Ectodermal cell (in vitro differentiated cells): ENCODE measurements around the gene TSPAN17.

ENCODE experiments used
- H3K27ac ChIP-seq: 2 replicates; pipeline ENCODE4 v1.7.0; 2013; ENCODE audit warnings: mild to moderate bottlenecking, low read depth, low read length; ENCODE audit not compliant: insufficient read depth, poor library complexity, severe bottlenecking
- H3K27me3 ChIP-seq: 2 replicates; pipeline ENCODE4 v1.7.0; 2013; ENCODE audit warnings: mild to moderate bottlenecking, low read length; ENCODE audit not compliant: insufficient read depth, control insufficient read depth, poor library complexity, severe bottlenecking
- H3K36me3 ChIP-seq: one replicate; pipeline ENCODE4 v1.7.0; 2013; ENCODE audit warnings: low read length; ENCODE audit not compliant: control insufficient read depth, insufficient read depth
- H3K4me1 ChIP-seq: one replicate; pipeline ENCODE4 v1.7.0; 2013; ENCODE audit warnings: low read length; ENCODE audit not compliant: control insufficient read depth, insufficient read depth
- H3K4me3 ChIP-seq: 2 replicates; pipeline ENCODE4 v1.7.0; 2013; ENCODE audit warnings: low read depth, low read length, control low read depth; ENCODE audit not compliant: insufficient read depth
- H3K9me3 ChIP-seq: 2 replicates; pipeline ENCODE4 v1.7.0; 2013; ENCODE audit warnings: mild to moderate bottlenecking, low read length, moderate library complexity; ENCODE audit not compliant: control insufficient read depth
- WGBS, 2 experiments: methylation state at CpG; one replicate each; pipeline ENCODE4 v1.1.7; 2013; ENCODE audit warnings: missing lambda C conversion rate in 2 of 2; 5-methylcytosine and 5-hydroxymethylcytosine counted together

TSPAN17 gene

DNA sequence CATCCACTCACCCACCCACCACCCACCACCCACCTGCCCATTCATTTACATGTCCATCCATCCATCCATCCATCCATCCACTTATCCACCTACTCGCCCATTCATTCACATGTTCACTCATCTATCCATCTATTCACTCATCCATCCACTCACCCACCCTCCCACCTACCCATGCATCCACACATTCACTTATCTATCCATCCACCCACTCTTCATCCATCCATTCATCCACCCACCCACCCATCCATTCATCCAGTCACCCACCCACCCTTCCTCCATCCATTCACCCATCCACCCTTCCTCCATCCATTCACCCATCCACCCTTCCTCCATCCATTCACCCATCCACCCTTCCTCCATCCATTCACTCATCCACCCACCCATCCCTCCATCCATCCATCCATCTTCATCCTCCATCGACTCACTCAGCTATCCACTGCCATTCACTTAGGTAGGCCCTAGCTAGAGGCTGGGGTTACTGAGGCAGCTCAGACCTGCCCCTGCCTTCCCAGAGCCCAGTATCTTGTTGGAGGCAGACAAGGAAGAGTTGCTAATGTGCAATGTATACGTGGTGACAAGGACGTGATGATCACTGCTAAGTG, 12.7 kb downstream of the TSPAN17 start:
- Histone ChIP-seq H3K27ac (no peak overlapping the region), H3K9me3 (no peaks in the 10 kb centered on the region), H3K4me3 (no peak overlapping the region), H3K27me3 (no peaks in the 10 kb centered on the region), H3K36me3 (no peaks in the 10 kb centered on the region), H3K4me1 (peaks cover 7% of the 10 kb centered on the region)
- WGBS, 2 experiments: 71 to 80% methylated on average over 4 of the region's 4 CpGs

DNA sequence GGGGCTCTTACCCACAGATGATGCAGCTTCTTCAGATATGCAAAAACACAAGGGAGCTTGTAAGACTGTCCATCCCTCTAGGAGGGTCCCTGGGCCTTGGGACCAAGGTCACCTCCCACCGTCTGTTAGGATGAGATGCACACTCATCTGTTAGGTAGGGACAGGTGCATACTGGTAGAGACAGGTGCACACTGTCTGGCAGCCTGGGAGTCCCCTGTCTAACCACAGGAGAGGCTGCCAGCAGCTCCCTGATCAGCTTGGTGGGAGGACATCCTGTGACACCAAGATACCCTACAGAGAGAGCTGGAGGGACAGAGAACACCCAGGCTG, 13.2 kb downstream of the TSPAN17 start:
- Histone ChIP-seq H3K27me3 (no peaks in the 10 kb centered on the region), H3K9me3 (no peaks in the 10 kb centered on the region), H3K4me3 (no peak overlapping the region), H3K4me1 (peaks cover 7% of the 10 kb centered on the region), H3K27ac (no peak overlapping the region), H3K36me3 (no peaks in the 10 kb centered on the region)
- 23 to 32% methylated on average over 1 of the region's 1 CpG for WGBS, 2 experiments

DNA sequence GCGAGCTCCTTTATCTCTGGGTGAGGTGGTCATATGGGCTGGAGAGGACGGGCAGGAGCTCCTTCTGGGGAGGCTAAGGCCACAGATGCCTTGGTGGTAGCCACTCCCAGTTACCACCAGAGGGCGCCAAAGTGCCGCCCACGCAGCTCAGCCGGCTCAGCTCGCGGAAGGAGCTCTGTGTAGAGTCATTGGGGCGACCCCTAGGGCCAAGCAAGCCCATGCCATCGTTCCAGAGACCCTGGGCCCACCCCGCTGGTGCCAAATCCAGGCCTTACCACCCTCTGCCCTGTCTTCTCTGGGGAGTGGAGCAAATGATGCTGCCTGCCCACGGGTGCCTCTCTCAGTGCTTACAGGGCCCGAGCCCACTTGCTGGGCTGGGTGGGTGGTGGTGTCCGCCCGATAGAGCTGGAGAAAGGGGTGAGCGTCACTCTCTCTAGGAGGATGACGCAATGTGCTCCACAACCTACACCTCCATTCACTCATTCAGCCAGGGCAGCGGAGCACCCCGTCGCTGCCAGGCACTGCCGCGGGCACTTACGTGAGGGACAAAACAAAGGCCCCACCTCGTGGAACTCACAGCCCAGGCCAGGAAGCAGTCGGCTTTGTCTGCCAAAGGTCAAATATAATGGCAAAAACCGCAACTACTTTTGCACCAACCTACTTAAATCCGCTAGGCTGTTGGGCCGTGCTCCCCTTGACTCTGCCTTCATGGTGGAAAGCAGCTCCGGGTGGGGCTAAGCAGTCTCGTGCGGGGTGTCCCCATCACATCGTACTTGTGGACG, 13.8 kb downstream of the TSPAN17 start:
- WGBS, 2 experiments: 62 to 63% methylated on average over 33 of the region's 33 CpGs
- peaks cover 7% of the 10 kb centered on the region for H3K4me1 ChIP-seq
- H3K27ac ChIP-seq: no peak overlapping the region
- H3K9me3 ChIP-seq: no peaks in the 10 kb centered on the region
- no peak overlapping the region for H3K4me3 ChIP-seq
- no peaks in the 10 kb centered on the region for H3K36me3 ChIP-seq
- H3K27me3 ChIP-seq: no peaks in the 10 kb centered on the region

DNA sequence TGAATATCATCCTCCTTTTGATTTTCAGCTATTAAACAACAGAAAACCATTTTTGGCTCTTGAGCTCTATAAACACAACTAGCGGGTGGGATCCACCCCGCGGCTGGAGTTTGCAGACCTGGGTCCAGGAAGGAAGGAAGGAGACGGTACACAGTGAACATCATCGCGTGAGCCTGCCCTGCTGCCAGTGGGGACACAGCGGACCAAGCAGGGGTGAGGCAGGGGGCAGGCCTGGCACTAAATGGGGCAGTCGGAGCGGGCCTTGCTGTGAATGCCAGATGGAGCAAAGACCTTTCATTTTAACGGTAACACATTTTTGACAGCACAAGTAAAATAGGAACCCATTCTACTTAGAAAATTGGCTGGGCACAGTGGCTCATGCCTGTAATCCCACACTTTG, 14.4 kb downstream of the TSPAN17 start:
- WGBS, 2 experiments: 92 to 95% methylated on average over 10 of the region's 10 CpGs
- no peaks in the 10 kb centered on the region for H3K36me3 ChIP-seq
- H3K27me3 ChIP-seq: no peaks in the 10 kb centered on the region
- no peak overlapping the region for H3K4me3 ChIP-seq
- no peak overlapping the region for H3K27ac ChIP-seq
- no peaks in the 10 kb centered on the region for H3K9me3 ChIP-seq
- H3K4me1 ChIP-seq: peaks cover 7% of the 10 kb centered on the region

DNA sequence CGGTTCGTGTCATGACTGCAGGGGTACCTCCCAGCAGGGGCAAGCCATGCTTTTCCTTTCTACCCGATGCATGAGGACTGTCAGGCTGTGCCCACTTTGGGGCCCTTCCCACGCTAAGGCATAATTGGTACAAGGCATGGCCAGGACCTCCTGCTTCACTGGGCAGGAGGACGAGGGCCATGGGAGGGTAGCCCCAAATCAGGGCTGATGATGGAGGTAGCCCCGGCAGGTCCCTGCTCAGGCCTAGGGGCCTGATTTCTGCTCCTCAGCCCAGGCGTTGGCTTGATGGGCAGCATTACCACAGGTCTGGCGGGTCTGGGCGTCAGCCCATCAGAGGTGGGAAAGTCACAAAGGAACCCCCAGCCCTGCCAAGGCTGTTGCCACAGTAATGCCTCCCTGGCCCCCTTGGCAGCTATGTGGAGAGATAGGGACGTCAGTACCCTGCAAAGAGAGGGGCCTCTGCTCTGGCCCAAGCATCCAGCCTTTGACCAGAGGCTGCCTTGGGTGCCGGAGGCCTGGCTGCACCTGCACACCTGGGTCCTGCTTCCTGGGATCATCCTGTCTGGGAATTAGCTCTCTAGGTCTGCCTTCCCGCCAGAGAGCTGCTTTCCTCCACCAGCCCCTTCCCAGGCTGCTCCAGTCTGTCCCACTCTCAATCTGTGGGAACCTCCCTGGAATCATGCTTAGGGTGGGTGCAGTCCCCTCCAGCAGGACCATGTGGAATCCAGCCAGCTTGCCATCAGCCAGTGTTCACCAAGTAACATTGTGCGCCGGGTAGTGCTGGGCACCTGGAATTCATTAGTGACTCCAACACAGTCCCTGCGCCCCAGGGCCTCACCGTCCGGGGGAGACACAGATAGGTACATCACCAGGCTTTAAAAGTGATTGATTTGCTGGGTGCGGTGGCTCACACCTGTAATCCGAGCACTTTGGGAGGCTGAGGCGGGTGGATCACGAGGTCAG, 15.4 kb downstream of the TSPAN17 start:
- H3K4me1 ChIP-seq: peaks cover 7% of the 10 kb centered on the region
- H3K36me3 ChIP-seq: no peaks in the 10 kb centered on the region
- 92 to 93% methylated on average over 21 of the region's 21 CpGs for WGBS, 2 experiments

DNA sequence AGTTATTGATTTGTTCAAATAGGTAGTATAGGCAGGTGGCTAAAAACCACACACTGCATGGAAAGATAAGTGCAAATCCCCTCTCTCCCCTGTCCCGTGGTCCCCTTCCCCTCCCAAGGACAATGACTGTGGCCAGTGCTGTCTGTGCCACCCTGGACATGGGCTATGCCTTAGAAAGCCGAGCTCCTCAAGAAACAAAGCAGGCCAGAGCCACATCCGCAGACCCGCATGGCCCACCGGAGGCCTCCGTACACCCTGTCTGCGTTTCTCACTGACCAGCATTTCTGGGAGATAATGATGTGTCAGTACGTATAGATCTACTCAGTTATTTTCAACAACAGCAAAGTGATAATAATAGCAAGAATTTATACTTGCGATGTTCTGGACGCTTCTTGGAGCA, 16.3 kb downstream of the TSPAN17 start:
- H3K4me1 ChIP-seq: peaks cover 7% of the 10 kb centered on the region
- H3K36me3 ChIP-seq: no peaks in the 10 kb centered on the region
- H3K9me3 ChIP-seq: no peaks in the 10 kb centered on the region
- no peak overlapping the region for H3K27ac ChIP-seq
- H3K27me3 ChIP-seq: no peaks in the 10 kb centered on the region
- H3K4me3 ChIP-seq: no peak overlapping the region
- WGBS, 2 experiments: 94 to 96% methylated on average over 10 of the region's 10 CpGs

More for the DNA sequence above, 15.4 kb downstream of the TSPAN17 start:
- Histone ChIP-seq H3K27ac (no peak overlapping the region), H3K9me3 (no peaks in the 10 kb centered on the region), H3K27me3 (no peaks in the 10 kb centered on the region), H3K4me3 (no peak overlapping the region)

DNA sequence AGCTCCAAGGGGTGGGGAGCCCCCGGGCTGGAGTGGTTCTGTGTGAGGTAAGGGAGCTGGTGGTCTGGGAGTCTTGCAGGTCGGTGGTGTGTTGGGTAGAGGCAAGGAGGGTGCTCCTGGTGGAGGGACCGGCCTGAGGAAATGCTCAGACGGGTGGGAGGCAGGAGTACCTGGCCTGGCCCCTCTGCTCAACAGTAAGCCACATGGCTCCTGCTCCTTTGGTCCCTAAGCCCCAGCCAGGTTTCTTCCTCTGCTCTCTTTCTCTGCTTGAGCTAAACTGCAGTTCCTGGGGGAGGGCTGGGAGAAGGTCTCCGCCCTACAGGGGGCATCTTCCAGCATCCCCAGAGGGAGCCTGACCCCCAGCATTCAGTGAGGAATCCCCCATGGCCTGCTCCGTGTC, 17.2 kb downstream of the TSPAN17 start:
- no peak overlapping the region for H3K27ac ChIP-seq
- no peaks in the 10 kb centered on the region for H3K36me3 ChIP-seq
- H3K9me3 ChIP-seq: no peaks in the 10 kb centered on the region
- WGBS, 2 experiments: 49 to 57% methylated on average over 6 of the region's 6 CpGs
- no peak overlapping the region for H3K4me3 ChIP-seq
- H3K4me1 ChIP-seq: peaks cover 7% of the 10 kb centered on the region
- H3K27me3 ChIP-seq: no peaks in the 10 kb centered on the region

DNA sequence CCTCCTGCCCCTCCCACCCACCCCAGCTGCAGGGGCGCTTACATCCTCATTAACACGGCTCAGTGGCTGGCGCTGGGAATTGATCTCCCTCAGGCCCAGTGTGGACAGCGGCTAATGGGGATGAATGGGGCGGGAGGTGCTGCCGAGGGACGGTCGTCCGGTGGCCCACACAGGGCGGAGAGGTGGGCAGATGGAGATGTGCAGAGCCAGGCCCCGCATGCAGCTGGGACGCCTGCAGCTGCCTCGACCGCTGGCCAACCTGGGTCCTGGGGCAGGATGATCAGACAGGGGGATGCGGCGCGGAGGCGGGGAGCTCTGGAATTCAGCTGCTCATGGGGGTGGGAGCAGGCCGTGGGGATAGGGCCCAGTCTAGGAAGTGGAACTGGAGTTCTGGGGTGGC, 17.6 kb downstream of the TSPAN17 start:
- H3K4me3 ChIP-seq: no peak overlapping the region
- peaks cover 7% of the 10 kb centered on the region for H3K4me1 ChIP-seq
- 53 to 58% methylated on average over 18 to 19 of the region's 19 CpGs for WGBS, 2 experiments
- H3K36me3 ChIP-seq: no peaks in the 10 kb centered on the region
- no peak overlapping the region for H3K27ac ChIP-seq
- H3K27me3 ChIP-seq: no peaks in the 10 kb centered on the region
- no peaks in the 10 kb centered on the region for H3K9me3 ChIP-seq

DNA sequence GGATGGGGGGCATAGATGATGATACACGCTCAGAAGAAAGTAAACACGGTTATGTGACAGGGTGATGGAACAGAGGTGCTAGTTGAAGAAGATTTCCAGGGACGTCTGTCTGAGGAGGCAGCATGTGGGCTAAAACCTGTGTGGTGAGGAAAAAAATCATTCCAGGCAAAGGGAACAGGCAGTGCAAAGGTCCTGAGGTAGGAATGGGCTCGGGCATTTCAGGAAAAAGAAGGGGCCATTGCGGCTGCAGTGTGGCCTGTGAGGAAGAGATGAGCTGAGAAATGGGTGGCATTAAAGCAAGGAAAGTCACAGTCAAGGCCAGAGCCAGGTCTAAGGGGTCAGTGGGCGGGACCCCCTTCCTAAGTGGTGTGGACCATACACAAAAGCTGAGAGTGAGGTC, 18.2 kb downstream of the TSPAN17 start:
- no peak overlapping the region for H3K27ac ChIP-seq

DNA sequence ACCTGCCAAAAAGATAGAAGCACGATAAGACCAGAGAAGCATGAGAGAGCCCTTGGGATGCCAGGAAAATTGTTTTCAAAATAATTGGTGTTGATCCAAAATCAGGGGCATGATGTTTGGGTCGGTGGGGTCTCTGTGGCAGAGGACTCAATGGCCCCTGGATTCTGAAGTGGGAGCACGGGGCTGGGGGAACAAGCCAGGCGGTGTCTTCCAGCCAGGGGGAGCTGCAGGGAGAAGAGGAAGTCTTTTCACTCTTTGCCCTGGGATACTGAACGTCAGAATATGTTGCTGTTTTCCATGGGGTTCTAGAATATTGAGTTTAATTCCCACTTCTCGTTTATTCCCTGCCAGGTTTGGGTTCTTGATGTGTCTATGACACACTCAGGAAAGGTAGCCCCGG, 20.4 kb downstream of the TSPAN17 start:
- no peak overlapping the region for H3K4me3 ChIP-seq
- H3K9me3 ChIP-seq: no peaks in the 10 kb centered on the region
- peaks cover 14% of the 10 kb centered on the region for H3K4me1 ChIP-seq
- no peaks in the 10 kb centered on the region for H3K27me3 ChIP-seq
- H3K36me3 ChIP-seq: no peaks in the 10 kb centered on the region
- 81 to 82% methylated on average over 7 of the region's 7 CpGs for WGBS, 2 experiments
- H3K27ac ChIP-seq: no peak overlapping the region

More for the DNA sequence above, 18.2 kb downstream of the TSPAN17 start:
- Histone ChIP-seq H3K36me3 (no peaks in the 10 kb centered on the region), H3K4me1 (peaks cover 7% of the 10 kb centered on the region), H3K9me3 (no peaks in the 10 kb centered on the region), H3K4me3 (no peak overlapping the region), H3K27me3 (no peaks in the 10 kb centered on the region)
- WGBS, 2 experiments: 91 to 94% methylated on average over 6 of the region's 6 CpGs
